ENCODE data around the gene GJB4.

The GJB4 gene

DNA sequence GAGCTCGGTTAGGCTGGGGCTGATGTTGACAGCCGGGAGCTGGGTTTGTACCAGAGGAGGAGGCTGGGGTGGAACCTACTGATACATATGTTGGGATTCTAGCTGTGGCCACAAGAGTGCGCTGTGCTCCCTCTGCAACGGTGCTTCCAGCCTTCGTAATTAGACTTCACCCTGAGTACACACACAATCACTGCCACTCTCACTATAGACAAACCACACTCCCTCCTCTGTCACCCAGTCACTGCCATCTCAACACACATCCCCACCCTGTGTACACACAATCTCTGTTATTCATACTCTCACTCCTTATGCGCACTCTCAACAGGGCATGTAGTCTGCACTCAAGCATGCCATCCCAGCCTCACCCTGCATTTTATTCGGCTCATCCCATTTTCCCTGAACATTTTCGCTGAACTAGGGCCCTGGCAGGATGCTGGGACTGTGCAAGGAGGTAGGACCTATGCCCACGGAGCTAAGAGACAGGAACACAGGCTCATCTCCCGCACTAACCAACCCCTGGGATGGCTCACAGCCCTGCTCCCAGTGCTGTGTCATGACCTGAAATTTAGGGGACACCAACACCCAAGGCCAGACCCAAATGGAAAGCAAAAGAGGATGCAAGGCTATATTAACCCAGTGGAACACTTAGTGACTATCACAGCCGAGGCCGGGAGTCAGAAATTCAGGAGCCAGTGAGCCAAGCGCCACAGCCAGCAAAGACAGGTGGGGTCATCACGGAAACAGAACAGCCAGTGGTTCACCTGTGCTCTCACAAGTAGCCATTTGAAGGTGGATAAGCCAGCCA is 27.2 kb downstream of the GJB4 start:
- Histone ChIP-seq H3K36me3 (ENCODE audit: control insufficient read depth, insufficient read depth, low read length) (no peaks in the 10 kb centered on the region), H3K4me1 (ENCODE audit: control insufficient read depth, insufficient read depth, low read length, poor library complexity, severe bottlenecking) (no peaks in the 10 kb centered on the region), H3K4me3 (ENCODE audit: extremely low read depth, insufficient read depth, low read length, poor library complexity, severe bottlenecking) (no peak overlapping the region), H3K27ac (ENCODE audit: low read depth, low read length, severe bottlenecking) (no peak overlapping the region), H3K9me3 (ENCODE audit: control insufficient read depth, low read length) (no peaks in the 10 kb centered on the region)
- 53 to 55% methylated on average over 11 to 12 of the region's 14 CpGs for WGBS, 2 experiments (ENCODE audit: insufficient coverage in 2 of 2)

DNA sequence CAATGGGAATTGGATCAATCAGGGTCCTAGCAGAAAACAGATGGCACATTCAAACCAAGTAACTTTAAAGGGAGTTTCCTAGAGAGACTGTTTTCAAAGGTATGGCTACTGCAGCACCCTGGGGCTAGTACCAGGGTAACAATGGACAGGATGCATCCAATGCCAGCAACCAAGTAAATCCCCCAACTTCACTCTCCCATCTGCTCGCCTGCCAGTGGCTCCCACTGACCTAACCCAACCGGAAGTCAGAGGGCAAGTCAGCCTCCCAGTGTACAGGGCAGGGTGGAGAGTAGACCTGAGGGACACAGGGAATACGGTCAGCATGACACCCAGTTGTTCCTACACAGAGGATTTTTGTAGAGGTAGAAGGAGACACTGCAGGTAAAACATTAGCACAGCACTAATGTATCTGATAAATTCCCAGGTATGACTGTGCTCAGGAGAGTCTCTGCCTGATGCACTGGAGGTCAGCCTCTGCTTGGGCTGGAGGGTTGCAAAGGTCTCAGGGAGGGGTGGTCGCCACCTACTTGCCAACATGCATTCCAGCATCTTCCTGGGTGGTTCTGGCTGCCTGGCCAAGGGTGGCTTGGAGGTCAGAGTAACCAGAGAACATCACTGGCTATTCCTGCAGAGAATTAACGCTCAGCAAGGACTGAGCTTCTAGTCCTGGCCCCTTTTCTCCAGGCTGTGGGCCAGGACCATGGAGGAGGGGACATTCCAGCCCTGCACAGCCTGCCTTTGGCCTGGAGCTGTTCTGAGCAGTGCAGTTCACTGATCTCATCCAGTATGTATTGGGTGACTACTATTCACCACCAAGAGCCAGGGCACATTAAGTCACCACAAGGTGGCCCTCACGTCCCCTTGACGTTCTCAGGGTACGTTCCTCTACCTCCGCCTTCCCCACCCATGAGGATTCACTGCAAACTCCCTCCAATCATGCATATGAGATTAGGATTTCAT is 28.2 kb downstream of the GJB4 start:
- no peak overlapping the region for H3K27ac ChIP-seq (ENCODE audit: low read depth, low read length, severe bottlenecking)
- no peaks in the 10 kb centered on the region for H3K9me3 ChIP-seq (ENCODE audit: control insufficient read depth, low read length)
- no peak overlapping the region for H3K4me3 ChIP-seq (ENCODE audit: extremely low read depth, insufficient read depth, low read length, poor library complexity, severe bottlenecking)
- 53 to 58% methylated on average over 7 to 9 of the region's 9 CpGs for WGBS, 2 experiments (ENCODE audit: insufficient coverage in 2 of 2)
- H3K4me1 ChIP-seq (ENCODE audit: control insufficient read depth, insufficient read depth, low read length, poor library complexity, severe bottlenecking): no peaks in the 10 kb centered on the region
- no peaks in the 10 kb centered on the region for H3K36me3 ChIP-seq (ENCODE audit: control insufficient read depth, insufficient read depth, low read length)

DNA sequence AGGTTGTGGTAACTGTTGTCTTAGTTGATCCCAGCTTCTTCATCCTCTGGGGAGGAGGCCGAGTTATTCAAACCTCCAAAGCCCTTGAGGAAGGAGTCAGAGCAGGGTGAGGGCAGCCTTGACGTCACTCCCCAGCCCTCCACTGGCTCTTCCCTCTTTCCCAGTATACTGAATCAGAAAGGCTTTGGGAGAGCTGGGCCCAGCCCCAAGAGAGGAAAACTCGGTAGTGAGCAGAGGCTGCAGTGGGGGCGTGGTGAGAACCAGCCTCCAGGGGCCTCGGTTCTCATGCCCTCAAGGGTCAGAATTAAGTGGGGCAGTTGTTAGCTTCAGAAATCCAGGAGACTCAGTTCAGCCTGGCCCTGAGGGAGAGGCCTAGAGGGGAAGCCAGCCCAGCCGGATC is 31.4 kb downstream of the GJB4 start:
- Histone ChIP-seq H3K4me1 (ENCODE audit: control insufficient read depth, insufficient read depth, low read length, poor library complexity, severe bottlenecking) (no peaks in the 10 kb centered on the region), H3K4me3 (ENCODE audit: extremely low read depth, insufficient read depth, low read length, poor library complexity, severe bottlenecking) (no peak overlapping the region), H3K27ac (ENCODE audit: low read depth, low read length, severe bottlenecking) (no peak overlapping the region), H3K9me3 (ENCODE audit: control insufficient read depth, low read length) (no peaks in the 10 kb centered on the region), H3K36me3 (ENCODE audit: control insufficient read depth, insufficient read depth, low read length) (peaks cover 4% of the 10 kb centered on the region)
- WGBS, 2 experiments (ENCODE audit: insufficient coverage in 2 of 2): 70 to 76% methylated on average over 4 to 6 of the region's 6 CpGs

DNA sequence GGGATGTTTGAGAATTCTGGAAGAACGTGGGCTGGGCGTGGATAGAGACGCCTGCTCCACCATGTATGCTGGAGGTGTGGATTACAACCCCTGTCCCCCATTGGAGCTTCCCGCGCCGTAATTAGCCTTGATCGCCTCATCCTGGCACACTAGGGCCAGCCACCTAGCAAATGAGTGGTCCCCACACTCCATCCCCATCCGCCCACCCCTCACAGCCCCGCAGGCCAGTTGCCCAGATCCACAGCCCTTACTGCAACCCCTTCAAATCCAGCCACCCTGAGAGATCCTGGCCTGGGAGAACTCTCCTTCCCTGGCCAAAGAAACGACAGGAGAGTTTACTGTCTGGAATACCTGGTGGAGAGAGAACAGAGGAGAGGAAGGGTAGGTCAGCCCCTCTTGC is 32.9 kb downstream of the GJB4 start:
- 86 to 95% methylated on average over 4 to 9 of the region's 10 CpGs for WGBS, 2 experiments (ENCODE audit: insufficient coverage in 2 of 2)
- Histone ChIP-seq H3K4me1 (ENCODE audit: control insufficient read depth, insufficient read depth, low read length, poor library complexity, severe bottlenecking) (no peaks in the 10 kb centered on the region), H3K27ac (ENCODE audit: low read depth, low read length, severe bottlenecking) (no peak overlapping the region), H3K36me3 (ENCODE audit: control insufficient read depth, insufficient read depth, low read length) (peaks cover 4% of the 10 kb centered on the region), H3K9me3 (ENCODE audit: control insufficient read depth, low read length) (no peaks in the 10 kb centered on the region), H3K4me3 (ENCODE audit: extremely low read depth, insufficient read depth, low read length, poor library complexity, severe bottlenecking) (peak overlapping the region; percentile 35)

DNA sequence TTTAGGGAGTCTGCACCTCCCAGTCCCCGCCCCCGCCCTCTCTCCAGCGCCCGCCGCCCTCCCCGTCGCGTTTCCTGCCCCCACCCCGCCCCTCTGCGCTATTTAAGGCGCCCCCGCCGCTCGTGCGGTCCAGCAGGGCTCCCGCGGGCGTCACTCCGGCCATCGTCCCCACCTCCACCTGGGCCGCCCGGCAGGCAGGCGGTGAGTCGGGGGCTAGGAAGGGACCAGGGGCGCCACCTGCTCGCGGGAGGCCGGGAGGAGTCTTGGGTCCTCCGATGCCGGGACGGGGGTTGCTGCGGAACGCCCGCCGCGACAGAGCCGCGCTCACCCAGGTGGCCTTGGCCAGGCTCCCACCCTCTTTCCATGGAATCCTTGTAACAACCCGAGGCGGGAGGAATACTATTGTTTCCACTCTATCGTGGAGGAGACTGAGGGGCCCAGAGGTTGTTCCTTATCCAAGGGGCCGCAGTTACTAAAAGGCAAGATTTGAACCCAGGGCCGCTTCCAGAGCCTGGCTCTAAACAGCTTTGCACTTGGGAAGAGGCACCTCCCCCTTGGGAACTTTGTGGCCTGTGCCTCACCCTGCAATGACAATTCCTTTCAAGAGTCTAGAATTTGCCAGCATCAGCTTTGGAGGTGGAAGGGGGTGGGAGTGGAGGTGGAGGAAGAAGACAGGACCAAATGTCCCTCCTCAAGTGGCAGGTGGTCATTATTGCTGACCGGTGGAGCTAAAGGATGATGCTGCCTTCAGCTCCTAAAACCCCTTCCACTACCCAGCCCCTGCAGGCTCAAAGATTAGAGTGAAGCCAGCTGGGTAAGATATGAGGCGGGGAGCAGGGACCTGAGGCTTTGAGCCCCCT is 33.6 kb downstream of the GJB4 start, which contains the start of gene GJA4:
TSS of gene GJA4 (plus strand) at position 132 of the 860 bp plus-strand sequence. CDS start 1,215 bp downstream, outside the sequence.
- peaks cover 4% of the 10 kb centered on the region for H3K36me3 ChIP-seq (ENCODE audit: control insufficient read depth, insufficient read depth, low read length)
- 16 to 21% methylated on average over 27 to 29 of the region's 45 CpGs for WGBS, 2 experiments (ENCODE audit: insufficient coverage in 2 of 2)
- no peaks in the 10 kb centered on the region for H3K9me3 ChIP-seq (ENCODE audit: control insufficient read depth, low read length)
- peak within 1 kb of the TSS; percentile 35 for H3K4me3 ChIP-seq (ENCODE audit: extremely low read depth, insufficient read depth, low read length, poor library complexity, severe bottlenecking)
- no peaks in the 10 kb centered on the region for H3K4me1 ChIP-seq (ENCODE audit: control insufficient read depth, insufficient read depth, low read length, poor library complexity, severe bottlenecking)
- H3K27ac ChIP-seq (ENCODE audit: low read depth, low read length, severe bottlenecking): no peak within 1 kb of the TSS

DNA sequence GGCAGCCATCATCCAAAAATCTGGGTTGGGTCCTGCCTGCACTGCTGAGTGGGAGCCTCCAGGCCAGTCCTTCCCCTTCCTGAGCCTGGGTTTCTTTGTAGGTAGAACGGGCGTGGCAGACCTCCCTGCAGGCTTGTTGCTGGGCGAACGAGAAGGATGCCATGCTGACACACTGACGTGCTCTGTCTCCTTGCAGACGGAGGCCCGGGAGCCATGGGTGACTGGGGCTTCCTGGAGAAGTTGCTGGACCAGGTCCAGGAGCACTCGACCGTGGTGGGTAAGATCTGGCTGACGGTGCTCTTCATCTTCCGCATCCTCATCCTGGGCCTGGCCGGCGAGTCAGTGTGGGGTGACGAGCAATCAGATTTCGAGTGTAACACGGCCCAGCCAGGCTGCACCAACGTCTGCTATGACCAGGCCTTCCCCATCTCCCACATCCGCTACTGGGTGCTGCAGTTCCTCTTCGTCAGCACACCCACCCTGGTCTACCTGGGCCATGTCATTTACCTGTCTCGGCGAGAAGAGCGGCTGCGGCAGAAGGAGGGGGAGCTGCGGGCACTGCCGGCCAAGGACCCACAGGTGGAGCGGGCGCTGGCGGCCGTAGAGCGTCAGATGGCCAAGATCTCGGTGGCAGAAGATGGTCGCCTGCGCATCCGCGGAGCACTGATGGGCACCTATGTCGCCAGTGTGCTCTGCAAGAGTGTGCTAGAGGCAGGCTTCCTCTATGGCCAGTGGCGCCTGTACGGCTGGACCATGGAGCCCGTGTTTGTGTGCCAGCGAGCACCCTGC is 34.7 kb downstream of the GJB4 start:
- H3K36me3 ChIP-seq (ENCODE audit: control insufficient read depth, insufficient read depth, low read length): peaks cover 4% of the 10 kb centered on the region
- H3K4me3 ChIP-seq (ENCODE audit: extremely low read depth, insufficient read depth, low read length, poor library complexity, severe bottlenecking): peak overlapping the region; percentile 35
- H3K27ac ChIP-seq (ENCODE audit: low read depth, low read length, severe bottlenecking): no peak overlapping the region
- no peaks in the 10 kb centered on the region for H3K9me3 ChIP-seq (ENCODE audit: control insufficient read depth, low read length)
- H3K4me1 ChIP-seq (ENCODE audit: control insufficient read depth, insufficient read depth, low read length, poor library complexity, severe bottlenecking): no peaks in the 10 kb centered on the region
- WGBS, 2 experiments (ENCODE audit: insufficient coverage in 2 of 2): 94 to 95% methylated on average over 37 to 38 of the region's 40 CpGs

GRCh38 chr1:34794790-34795180 is 35.2 kb downstream of the GJB4 start:
- H3K4me1 ChIP-seq (ENCODE audit: control insufficient read depth, insufficient read depth, low read length, poor library complexity, severe bottlenecking): no peaks in the 10 kb centered on the region

GRCh38 chr1:34795916-34796315 is 36.4 kb downstream of the GJB4 start:
- Histone ChIP-seq H3K36me3 (ENCODE audit: control insufficient read depth, insufficient read depth, low read length) (peaks cover 4% of the 10 kb centered on the region), H3K4me3 (ENCODE audit: extremely low read depth, insufficient read depth, low read length, poor library complexity, severe bottlenecking) (peak overlapping the region; percentile 35), H3K4me1 (ENCODE audit: control insufficient read depth, insufficient read depth, low read length, poor library complexity, severe bottlenecking) (no peaks in the 10 kb centered on the region), H3K9me3 (ENCODE audit: control insufficient read depth, low read length) (no peaks in the 10 kb centered on the region), H3K27ac (ENCODE audit: low read depth, low read length, severe bottlenecking) (no peak overlapping the region)
- WGBS, 2 experiments (ENCODE audit: insufficient coverage in 2 of 2): 68 to 94% methylated on average over 3 to 5 of the region's 6 CpGs

More at GRCh38 chr1:34794790-34795180, 35.2 kb downstream of the GJB4 start:
- peak overlapping the region; percentile 35 for H3K4me3 ChIP-seq (ENCODE audit: extremely low read depth, insufficient read depth, low read length, poor library complexity, severe bottlenecking)
- H3K36me3 ChIP-seq (ENCODE audit: control insufficient read depth, insufficient read depth, low read length): peaks cover 4% of the 10 kb centered on the region
- H3K27ac ChIP-seq (ENCODE audit: low read depth, low read length, severe bottlenecking): no peak overlapping the region
- 93 to 97% methylated on average over 8 of the region's 12 CpGs for WGBS, 2 experiments (ENCODE audit: insufficient coverage in 2 of 2)
- H3K9me3 ChIP-seq (ENCODE audit: control insufficient read depth, low read length): no peaks in the 10 kb centered on the region

GRCh38 chr1:34796990-34797389 is 37.5 kb downstream of the GJB4 start:
- Histone ChIP-seq H3K9me3 (ENCODE audit: control insufficient read depth, low read length) (no peaks in the 10 kb centered on the region), H3K27ac (ENCODE audit: low read depth, low read length, severe bottlenecking) (no peak overlapping the region), H3K36me3 (ENCODE audit: control insufficient read depth, insufficient read depth, low read length) (peaks cover 4% of the 10 kb centered on the region), H3K4me3 (ENCODE audit: extremely low read depth, insufficient read depth, low read length, poor library complexity, severe bottlenecking) (peak overlapping the region; percentile 35), H3K4me1 (ENCODE audit: control insufficient read depth, insufficient read depth, low read length, poor library complexity, severe bottlenecking) (no peaks in the 10 kb centered on the region)
- WGBS, 2 experiments (ENCODE audit: insufficient coverage in 2 of 2): 80 to 81% methylated on average over 2 of the region's 6 CpGs

Data from mesodermal cell (in vitro differentiated cells).